Ovary (tissue), 3 donors: ENCODE measurements around the gene AGAP2.

Experiments used
- CTCF ChIP-seq, 3 donors: fragments of 450-650 bp in 2 of 3; fragments of 200-600 bp in 1 of 3; IDR thresholded peaks; one replicate each; pipeline versions ENCODE4 v1.5.1 to v1.8.0; 2016 to 2022; ENCODE audit warnings: antibody characterized with exemption in 3 of 3, mild to moderate bottlenecking in 1 of 3
- EP300 ChIP-seq: sonication (generic); formaldehyde crosslinking; IDR thresholded peaks from one replicate; pipeline ENCODE4 v1.6.1; 2017; ENCODE audit warnings: antibody characterized with exemption
- POLR2A ChIP-seq: fragments of 450-650 bp; IDR thresholded peaks from one replicate; pipeline ENCODE4 v1.6.1; 2017; ENCODE audit warnings: antibody characterized with exemption, mild to moderate bottlenecking, moderate library complexity
- donor health status: DM: no; HTN: no; CAD: no.

- no peak for TF ChIP-seq POLR2A
- TF ChIP-seq CTCF (IDR thresholded peaks at IDR 0.05) = no peak
- no peak for TF ChIP-seq EP300
These were observed 63.9 kb downstream of the AGAP2 start for GRCh38 chr12:57674691-57675090.
